ENCODE measurements around the gene GSTA3.
"Not testable (repeated sequence)": the region's sequence is repeated elsewhere in the genome, so short reads cannot be mapped to it uniquely, and the experiment has no call there.

GSTA3 gene

DNA sequence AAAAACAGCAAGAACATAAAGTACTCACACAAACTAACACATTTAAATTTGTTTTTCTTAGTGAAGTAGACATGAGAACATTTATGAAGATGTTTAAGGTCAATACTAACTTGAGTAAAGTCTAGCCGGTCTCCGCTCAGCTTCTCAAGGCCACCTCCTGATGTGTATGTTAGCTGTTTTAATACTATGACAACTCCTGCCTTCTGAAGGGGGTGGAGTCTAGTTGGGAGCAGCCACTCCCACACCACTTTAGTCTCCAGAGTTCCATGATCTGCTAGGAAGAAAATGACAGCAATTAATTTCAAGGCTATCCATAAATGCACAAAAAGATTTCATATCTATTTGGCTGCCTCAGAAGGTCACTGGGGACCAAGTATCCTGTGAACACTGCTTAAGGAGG is at the start of gene GSTA3:
TSS of gene GSTA3 (minus strand) at position 168 of the 400 bp plus-strand sequence. CDS start 3,864 bp downstream, outside the sequence.
- TF ChIP-seq, protein P1, sequence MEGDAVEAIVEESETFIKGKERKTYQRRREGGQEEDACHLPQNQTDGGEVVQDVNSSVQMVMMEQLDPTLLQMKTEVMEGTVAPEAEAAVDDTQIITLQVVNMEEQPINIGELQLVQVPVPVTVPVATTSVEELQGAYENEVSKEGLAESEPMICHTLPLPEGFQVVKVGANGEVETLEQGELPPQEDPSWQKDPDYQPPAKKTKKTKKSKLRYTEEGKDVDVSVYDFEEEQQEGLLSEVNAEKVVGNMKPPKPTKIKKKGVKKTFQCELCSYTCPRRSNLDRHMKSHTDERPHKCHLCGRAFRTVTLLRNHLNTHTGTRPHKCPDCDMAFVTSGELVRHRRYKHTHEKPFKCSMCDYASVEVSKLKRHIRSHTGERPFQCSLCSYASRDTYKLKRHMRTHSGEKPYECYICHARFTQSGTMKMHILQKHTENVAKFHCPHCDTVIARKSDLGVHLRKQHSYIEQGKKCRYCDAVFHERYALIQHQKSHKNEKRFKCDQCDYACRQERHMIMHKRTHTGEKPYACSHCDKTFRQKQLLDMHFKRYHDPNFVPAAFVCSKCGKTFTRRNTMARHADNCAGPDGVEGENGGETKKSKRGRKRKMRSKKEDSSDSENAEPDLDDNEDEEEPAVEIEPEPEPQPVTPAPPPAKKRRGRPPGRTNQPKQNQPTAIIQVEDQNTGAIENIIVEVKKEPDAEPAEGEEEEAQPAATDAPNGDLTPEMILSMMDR (IDR thresholded peaks at IDR 0.05) = no peak
- H3K36me3 ChIP-seq = no peaks in the 10 kb centered on the region
- H3K4me3 ChIP-seq (ENCODE audit: low read depth in 1 of 2, low read length in 1 of 2) = no peak within 1 kb of the TSS

DNA sequence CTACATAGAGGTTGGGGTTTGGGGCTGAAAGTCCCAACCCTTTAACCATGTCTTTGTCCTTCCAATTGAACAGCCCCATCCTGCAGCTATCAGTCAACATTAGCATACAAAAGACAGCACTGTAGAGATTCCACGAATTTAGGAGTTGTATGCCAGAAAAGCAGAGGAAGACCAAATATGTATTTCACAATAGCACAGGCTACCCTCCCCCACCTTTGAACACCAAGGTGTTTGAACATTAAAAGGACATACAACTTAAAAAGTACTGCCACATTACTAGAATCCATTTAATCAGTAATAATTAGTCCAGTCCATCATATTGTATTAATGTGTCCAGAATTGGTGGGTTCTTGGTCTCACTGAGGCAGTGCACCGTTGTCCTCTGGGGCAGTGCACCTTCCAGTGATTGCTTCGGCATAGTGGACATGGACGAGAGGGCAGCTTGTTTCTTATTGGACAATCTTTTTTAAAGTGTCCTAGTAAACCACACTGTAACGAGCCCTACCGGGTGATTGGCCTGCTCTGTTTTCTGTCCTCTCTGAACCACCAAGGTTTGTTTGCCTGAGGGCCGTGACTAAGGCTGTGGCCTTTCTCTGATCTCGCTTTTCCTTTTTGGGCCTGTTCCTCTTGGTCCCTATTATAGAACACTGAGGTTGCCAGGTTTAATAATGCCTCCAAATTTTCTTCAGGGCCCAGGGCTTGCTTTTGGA is 49.2 kb upstream of the GSTA3 start:
- H3K27ac ChIP-seq = no peak overlapping the region
- no peaks in the 10 kb centered on the region for H3K27me3 ChIP-seq
- no peak overlapping the region for H3K4me3 ChIP-seq (ENCODE audit: low read depth in 1 of 2, low read length in 1 of 2)
- TF ChIP-seq, protein P1 (IDR thresholded peaks at IDR 0.05) = no peak
- H3K9me3 ChIP-seq = no peaks in the 10 kb centered on the region
- H3K36me3 ChIP-seq = no peaks in the 10 kb centered on the region
- H3K4me1 ChIP-seq (ENCODE audit: control insufficient read depth in 1 of 2, insufficient read depth in 1 of 2, low read depth in 1 of 2, low read length in 1 of 2) = no peaks in the 10 kb centered on the region

More for the DNA sequence above, at the start of gene GSTA3:
- H3K27ac ChIP-seq = no peak within 1 kb of the TSS
- H3K27me3 ChIP-seq = no peaks in the 10 kb centered on the region
- no peaks in the 10 kb centered on the region for H3K9me3 ChIP-seq
- H3K4me1 ChIP-seq (ENCODE audit: control insufficient read depth in 1 of 2, insufficient read depth in 1 of 2, low read depth in 1 of 2, low read length in 1 of 2) = no peaks in the 10 kb centered on the region

DNA sequence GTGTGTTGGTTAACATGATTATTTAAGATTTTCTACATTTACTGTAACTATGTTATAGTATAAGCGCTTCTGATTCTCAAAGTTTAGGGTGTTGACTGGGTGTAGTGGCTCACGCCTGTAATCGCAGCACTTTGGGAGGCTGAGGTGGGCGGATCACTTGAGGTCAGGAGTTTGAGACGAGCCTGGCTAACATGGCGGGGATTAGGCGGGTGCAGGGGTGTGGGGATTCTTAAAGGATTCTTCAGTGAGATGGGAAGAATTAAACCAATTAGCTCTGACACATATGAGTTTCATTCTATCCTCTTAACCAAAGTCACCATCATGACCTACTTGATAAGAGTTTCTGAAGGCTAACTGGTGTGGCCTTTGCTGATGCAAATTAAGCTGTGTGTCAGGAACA is 46.4 kb upstream of the GSTA3 start:
- Histone ChIP-seq H3K27ac (no peak overlapping the region), H3K27me3 (no peaks in the 10 kb centered on the region), H3K4me1 (ENCODE audit: control insufficient read depth in 1 of 2, insufficient read depth in 1 of 2, low read depth in 1 of 2, low read length in 1 of 2) (no peaks in the 10 kb centered on the region), H3K36me3 (no peaks in the 10 kb centered on the region), H3K4me3 (ENCODE audit: low read depth in 1 of 2, low read length in 1 of 2) (no peak overlapping the region), H3K9me3 (no peaks in the 10 kb centered on the region)
- TF ChIP-seq, protein P1 (IDR thresholded peaks at IDR 0.05) = no peak

DNA sequence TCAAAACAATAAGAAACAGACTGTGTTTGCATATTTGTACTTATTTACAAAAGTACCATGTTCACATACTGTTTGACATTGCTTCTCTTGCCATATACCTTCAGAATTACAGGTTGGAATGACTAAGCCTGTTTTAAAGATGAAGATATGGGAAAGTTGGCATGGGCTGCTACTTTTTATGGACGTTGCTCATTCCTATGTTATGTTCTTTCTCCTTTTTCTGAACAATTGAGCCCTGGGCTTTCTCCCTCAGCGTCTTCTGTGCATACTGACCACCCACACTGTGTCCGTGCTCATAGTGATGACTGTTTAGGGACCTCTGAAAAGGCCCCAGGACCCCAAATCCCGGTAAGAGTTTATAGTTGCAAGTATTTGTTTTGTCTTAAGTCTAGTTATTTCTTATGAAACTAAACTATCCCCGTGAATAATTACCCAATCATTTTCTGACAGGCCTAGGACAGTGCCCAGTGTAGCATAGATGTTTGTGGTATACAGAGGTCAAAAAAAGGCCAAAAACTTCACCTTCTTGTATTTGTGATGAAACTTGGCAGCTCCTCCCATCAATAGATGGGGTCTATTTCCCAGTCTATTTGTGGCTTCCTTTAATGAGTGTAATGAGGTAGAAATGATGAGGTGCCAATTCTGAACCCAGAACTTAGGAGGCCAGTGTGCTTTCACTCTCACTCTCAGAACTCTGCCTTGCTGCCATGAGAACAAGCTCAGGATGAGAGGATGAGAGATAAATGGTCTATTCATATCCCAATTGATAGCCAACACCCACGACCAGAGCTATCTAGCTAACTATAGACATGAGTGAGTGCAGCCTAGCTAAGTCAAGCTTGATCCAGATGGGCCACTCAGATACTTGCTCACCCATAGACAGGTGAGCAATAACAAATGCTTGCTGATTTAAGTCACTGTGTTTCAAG is 44.7 kb upstream of the GSTA3 start:
- Histone ChIP-seq H3K27ac (no peak overlapping the region), H3K9me3 (no peaks in the 10 kb centered on the region), H3K27me3 (peaks cover 12% of the 10 kb centered on the region), H3K4me1 (ENCODE audit: control insufficient read depth in 1 of 2, insufficient read depth in 1 of 2, low read depth in 1 of 2, low read length in 1 of 2) (no peaks in the 10 kb centered on the region), H3K4me3 (ENCODE audit: low read depth in 1 of 2, low read length in 1 of 2) (no peak overlapping the region), H3K36me3 (no peaks in the 10 kb centered on the region)
- TF ChIP-seq, protein P1 (IDR thresholded peaks at IDR 0.05) = no peak

DNA sequence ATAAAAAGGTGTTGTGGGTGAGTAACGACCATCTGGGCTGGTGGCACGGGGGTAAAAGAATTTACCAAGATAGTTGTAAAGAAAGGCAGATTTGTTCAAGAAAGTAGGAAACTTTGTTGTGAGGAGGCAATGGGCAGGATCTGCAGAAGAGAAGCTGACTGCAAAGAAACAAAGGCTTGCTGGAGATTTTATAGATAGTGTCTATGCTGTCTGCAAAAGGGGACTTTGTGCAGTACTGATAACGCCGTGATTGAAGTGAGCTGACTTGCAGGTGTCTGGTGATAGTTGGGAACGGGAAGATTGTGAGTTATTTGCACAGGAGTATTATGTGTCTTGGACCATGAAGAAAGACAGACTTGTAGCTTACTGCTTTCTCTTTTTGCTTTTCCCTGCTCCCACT is 36.8 kb upstream of the GSTA3 start:
- peaks cover 23% of the 10 kb centered on the region for H3K27me3 ChIP-seq
- no peaks in the 10 kb centered on the region for H3K36me3 ChIP-seq
- H3K9me3 ChIP-seq = no peaks in the 10 kb centered on the region
- TF ChIP-seq, protein P1 (IDR thresholded peaks at IDR 0.05) = no peak
- no peaks in the 10 kb centered on the region for H3K4me1 ChIP-seq (ENCODE audit: control insufficient read depth in 1 of 2, insufficient read depth in 1 of 2, low read depth in 1 of 2, low read length in 1 of 2)
- H3K4me3 ChIP-seq (ENCODE audit: low read depth in 1 of 2, low read length in 1 of 2) = no peak overlapping the region
- H3K27ac ChIP-seq = no peak overlapping the region

DNA sequence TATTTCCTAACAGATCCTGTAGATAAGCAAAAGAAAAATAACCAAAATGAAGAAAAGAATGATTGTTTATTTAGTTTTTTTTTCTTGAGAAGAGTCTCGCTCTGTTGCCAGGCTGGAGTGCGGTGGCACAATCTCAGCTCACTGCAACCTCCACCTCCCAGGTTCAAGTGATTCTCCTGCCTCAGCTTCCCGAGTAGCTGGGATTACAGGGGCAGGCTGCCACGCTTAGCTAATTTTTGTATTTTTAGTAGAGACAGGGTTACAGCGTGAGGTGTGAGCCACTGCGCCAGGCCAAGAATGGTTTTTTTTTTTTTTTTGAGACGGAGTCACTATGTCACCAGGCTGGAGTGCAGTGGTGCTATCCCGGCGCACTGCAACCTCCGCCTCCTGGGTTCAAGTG is 33.3 kb upstream of the GSTA3 start:
- H3K36me3 ChIP-seq; H3K9me3 ChIP-seq; H3K4me3 ChIP-seq (ENCODE audit: low read depth in 1 of 2, low read length in 1 of 2); H3K4me1 ChIP-seq (ENCODE audit: control insufficient read depth in 1 of 2, insufficient read depth in 1 of 2, low read depth in 1 of 2, low read length in 1 of 2); H3K27ac ChIP-seq: not testable (repeated sequence)
- peaks cover 11% of the 10 kb centered on the region for H3K27me3 ChIP-seq
